PFSK-1 (cell line): ENCODE data around the gene TMEM250.

Source experiments
- FOXP2 ChIP-seq: optimal IDR thresholded peaks from 2 replicates; pipeline ENCODE3; 2011; ENCODE audit warnings: borderline replicate concordance, control low read depth, inconsistent platforms; ENCODE audit not compliant: insufficient read depth; ENCODE audit errors: extremely low read length, extremely low read depth
- POLR2AphosphoS5 ChIP-seq: IDR thresholded peaks from 2 replicates; pipeline ENCODE4 v1.6.1; 2012; ENCODE audit warnings: low read depth, mild to moderate bottlenecking, control low read depth, low read length, moderate library complexity
- SIN3A ChIP-seq: IDR thresholded peaks from 2 replicates; pipeline ENCODE4 v1.6.1; 2012; ENCODE audit warnings: mild to moderate bottlenecking, low read length, moderate library complexity, borderline replicate concordance; ENCODE audit not compliant: insufficient read depth
- TAF1 ChIP-seq: IDR thresholded peaks from 2 replicates; pipeline ENCODE4 v1.6.1; 2012; ENCODE audit warnings: low read length, control low read depth, borderline replicate concordance; ENCODE audit not compliant: insufficient read depth
- TF ChIP-seq, protein P1 (sequence below), 2 experiments: IDR thresholded peaks; 2 replicates each; pipeline versions ENCODE4 v1.6.1 to v1.8.0; 2011 to 2012; ENCODE audit warnings: low read depth in 2 of 2, low read length in 2 of 2, control low read depth in 1 of 2, inconsistent platforms in 1 of 2, mild to moderate bottlenecking in 1 of 2, moderate library complexity in 1 of 2; ENCODE audit not compliant: insufficient read depth in 1 of 2

Gene TMEM250

DNA sequence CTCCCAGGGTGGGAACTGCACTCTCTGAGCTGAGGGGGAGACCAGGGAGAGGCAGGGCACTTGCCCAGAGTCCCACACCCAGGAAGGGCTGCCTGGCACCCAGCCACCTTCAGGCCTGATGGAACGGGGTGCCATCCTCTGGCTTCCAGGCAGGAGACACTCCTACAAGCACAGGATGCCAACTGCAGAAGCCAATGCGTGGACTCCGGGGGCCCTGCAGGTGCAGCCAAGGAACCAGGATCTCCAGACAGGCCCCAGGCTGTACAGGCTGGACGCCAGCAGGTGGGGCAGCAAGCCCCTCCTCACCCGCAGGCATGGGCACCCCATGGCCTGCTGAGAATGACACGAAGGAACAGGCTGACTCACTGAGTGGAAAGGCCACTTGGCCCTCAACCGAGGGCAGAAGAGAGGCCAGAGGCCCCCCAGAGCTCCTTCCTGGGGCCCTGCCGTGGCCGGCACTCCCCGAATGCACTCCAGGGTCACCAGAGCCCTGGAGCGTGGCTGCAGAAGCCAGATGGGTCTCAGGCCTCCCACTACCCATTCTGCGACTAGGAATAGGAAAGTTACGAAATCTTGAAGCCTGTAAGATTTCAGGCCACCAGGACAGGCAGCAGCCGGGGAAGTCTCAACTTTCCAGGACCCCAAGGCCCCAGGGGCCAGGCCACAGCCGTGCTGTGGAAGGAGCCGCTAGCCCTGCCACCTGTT lies 39.3 kb downstream of the TMEM250 start:
- TF ChIP-seq SIN3A (no peak), FOXP2 (no peak), POLR2AphosphoS5 (no peak), TAF1 (no peak)
- TF ChIP-seq, protein P1, sequence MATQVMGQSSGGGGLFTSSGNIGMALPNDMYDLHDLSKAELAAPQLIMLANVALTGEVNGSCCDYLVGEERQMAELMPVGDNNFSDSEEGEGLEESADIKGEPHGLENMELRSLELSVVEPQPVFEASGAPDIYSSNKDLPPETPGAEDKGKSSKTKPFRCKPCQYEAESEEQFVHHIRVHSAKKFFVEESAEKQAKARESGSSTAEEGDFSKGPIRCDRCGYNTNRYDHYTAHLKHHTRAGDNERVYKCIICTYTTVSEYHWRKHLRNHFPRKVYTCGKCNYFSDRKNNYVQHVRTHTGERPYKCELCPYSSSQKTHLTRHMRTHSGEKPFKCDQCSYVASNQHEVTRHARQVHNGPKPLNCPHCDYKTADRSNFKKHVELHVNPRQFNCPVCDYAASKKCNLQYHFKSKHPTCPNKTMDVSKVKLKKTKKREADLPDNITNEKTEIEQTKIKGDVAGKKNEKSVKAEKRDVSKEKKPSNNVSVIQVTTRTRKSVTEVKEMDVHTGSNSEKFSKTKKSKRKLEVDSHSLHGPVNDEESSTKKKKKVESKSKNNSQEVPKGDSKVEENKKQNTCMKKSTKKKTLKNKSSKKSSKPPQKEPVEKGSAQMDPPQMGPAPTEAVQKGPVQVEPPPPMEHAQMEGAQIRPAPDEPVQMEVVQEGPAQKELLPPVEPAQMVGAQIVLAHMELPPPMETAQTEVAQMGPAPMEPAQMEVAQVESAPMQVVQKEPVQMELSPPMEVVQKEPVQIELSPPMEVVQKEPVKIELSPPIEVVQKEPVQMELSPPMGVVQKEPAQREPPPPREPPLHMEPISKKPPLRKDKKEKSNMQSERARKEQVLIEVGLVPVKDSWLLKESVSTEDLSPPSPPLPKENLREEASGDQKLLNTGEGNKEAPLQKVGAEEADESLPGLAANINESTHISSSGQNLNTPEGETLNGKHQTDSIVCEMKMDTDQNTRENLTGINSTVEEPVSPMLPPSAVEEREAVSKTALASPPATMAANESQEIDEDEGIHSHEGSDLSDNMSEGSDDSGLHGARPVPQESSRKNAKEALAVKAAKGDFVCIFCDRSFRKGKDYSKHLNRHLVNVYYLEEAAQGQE (IDR thresholded peaks at IDR 0.05; ENCODE audit: insufficient read depth in 1 of 2, low read depth in 2 of 2, low read length in 2 of 2), result no peak

DNA sequence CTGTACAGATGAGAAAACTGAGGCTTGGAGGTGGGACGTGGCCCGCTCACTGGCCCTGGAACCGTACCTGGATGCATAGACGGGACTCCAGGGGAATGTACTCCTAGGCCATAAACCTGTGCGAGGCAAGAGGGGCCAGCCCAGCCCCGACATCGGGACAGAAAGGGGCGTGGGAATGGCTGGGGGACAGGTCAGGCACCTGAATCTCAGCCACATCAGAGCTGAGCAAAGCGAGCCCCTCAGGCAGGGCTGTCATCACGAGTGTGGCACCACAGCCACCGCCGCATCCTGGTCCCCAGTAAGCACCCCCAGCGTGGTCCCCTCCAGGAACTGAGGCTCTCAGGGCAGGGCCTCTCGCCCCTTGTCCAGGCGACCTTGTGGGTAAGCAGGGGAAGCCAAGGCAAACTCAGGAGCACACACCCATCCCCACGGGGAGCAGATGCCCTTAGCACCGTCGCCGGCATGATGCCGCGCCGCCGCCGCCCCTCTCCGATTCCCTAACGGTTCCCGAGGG lies 40.1 kb downstream of the TMEM250 start:
- TF ChIP-seq POLR2AphosphoS5 (no peak), SIN3A (no peak)

DNA sequence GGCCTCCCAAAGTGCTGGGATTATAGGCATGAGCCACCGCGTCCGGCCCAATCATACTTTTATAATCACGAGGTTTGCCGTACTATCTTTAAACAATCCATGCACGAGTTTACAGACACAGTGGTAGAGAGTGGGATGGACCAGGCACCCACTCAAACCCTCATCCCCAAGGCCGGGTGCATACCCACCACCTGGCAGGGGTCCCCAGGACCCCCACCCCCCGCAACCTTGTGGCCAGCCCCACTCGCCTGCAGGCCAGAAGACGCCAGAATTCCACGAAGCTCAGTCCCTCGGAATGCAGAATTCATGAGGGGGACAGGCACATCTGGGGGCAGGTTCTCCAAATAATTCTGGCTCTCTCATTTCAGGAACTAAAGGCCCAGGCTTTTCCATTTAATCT lies 40.7 kb downstream of the TMEM250 start:
- TF ChIP-seq, protein P1 (IDR thresholded peaks at IDR 0.05; ENCODE audit: insufficient read depth in 1 of 2, low read depth in 2 of 2, low read length in 2 of 2), result no peak
- no peak for TF ChIP-seq FOXP2
- TF ChIP-seq POLR2AphosphoS5, result no peak
- no peak for TF ChIP-seq SIN3A
- no peak for TF ChIP-seq TAF1

DNA sequence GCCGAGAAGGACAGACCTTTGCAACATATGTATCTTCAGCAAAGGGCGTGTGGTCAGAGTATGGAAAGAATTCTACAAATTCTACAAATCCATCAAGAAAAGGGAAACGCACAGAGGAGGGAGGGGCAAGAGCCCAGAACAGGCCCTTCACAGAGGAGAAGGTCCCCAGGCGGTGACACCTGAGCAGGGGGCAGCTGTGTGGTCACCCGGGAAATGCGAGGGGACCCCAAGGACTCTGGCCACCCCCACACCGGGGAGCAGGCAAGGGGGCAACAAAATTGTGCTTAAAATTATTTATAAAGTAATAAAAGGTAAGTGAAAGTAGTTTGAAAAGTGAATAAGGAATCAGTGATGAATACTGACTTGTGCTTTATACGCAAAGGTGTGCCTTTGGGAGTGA lies 41.2 kb downstream of the TMEM250 start:
- TF ChIP-seq, protein P1 (IDR thresholded peaks at IDR 0.05; ENCODE audit: insufficient read depth in 1 of 2, low read depth in 2 of 2, low read length in 2 of 2), result no peak
- no peak for TF ChIP-seq TAF1

DNA sequence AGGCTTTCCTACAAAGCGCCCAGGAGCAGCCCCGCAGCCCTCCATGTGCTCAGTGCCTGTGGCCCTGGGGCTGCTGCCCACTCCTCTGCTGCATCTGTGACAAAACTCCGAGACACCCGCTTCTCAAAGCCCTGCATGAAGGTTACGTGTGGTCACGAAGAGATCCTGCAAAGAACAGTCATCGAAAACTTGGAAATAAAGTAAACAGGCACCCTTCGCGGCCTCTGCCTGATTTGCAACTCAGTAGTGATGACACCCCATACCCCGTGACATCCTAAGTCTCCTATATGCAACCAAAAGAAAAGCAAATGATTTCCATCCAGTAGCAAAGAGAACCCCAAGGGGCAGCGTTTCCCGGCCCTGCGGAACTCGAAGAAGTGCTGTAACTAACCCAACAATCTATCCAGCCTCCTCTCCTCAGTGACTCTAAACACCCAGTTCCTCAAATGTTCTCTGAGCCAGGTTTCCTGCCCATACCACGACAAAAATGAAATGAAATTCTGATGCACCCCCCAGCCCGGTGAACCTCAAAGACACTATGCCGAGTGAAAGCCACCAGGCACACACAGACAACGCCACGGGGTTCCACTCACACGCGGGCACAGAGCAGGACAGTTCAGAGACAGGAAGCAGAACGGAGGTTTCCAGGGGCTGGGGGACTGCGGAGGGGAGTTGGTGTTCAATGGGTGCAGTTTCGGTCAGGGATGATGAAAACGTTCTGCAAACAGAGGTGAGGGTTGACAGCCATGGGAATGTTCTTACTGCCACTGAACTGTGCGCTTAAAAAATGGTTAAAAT lies 42.6 kb downstream of the TMEM250 start:
- TF ChIP-seq FOXP2 (no peak), SIN3A (no peak), TAF1 (no peak), POLR2AphosphoS5 (no peak)
- TF ChIP-seq, protein P1 (IDR thresholded peaks at IDR 0.05; ENCODE audit: insufficient read depth in 1 of 2, low read depth in 2 of 2, low read length in 2 of 2), result no peak
